Measurements from ENCODE around the gene PTCH1.

The PTCH1 gene

DNA sequence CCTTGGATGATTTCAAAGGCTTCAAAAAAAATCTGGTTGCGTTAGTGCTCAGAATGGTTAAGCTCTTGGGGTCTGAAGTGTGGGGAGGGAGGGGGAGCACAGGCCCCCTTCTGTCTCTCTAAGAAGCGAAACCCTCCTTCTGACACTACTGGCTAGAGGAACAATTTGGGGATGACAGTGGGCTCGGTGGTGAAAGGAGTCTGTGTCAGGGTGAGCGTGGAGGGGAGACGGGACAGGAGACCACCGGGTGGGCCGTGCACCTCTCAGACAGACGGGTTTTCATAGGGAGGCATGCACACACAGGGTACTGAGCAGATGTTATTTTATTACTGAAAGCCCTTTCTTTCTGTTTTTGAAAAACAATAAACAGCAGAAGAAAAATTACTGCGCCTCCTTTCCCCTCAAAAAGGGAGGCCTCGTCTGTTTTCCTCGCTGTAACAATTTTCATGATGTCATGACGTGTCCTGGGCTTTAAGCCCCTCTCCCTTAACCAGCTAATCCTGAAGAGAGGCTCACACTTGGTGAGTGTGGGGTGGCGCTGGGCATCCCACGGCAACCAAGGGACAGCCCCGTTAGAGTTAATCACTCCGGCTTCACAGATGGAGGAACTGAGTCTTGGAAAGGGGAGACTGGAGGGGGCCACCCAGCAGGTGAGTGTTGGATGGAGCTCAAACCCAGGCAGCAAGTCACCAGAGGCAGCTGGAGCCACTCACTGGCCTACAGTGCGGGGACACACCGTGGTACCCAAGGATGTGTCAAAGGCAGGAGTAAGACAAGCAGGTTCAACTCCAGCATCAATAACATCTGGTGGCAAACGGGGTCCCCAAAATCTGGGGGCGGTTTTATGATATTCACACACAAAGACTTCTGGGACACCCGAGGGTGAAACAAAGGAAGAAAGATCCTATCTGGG lies 53.4 kb downstream of the PTCH1 start:
- DNase-seq (ENCODE audit: low read depth in 3 of 3) = no peak

- DNase-seq (ENCODE audit: low read depth in 3 of 3) = peak; percentile 45 to 77 (median 53)
Measured at GRCh38 chr9:95462249-95463147, 54.3 kb downstream of the PTCH1 start.

GRCh38 chr9:95461448-95462248 lies 55.1 kb downstream of the PTCH1 start:
- no peak for DNase-seq (ENCODE audit: low read depth in 3 of 3)

DNA sequence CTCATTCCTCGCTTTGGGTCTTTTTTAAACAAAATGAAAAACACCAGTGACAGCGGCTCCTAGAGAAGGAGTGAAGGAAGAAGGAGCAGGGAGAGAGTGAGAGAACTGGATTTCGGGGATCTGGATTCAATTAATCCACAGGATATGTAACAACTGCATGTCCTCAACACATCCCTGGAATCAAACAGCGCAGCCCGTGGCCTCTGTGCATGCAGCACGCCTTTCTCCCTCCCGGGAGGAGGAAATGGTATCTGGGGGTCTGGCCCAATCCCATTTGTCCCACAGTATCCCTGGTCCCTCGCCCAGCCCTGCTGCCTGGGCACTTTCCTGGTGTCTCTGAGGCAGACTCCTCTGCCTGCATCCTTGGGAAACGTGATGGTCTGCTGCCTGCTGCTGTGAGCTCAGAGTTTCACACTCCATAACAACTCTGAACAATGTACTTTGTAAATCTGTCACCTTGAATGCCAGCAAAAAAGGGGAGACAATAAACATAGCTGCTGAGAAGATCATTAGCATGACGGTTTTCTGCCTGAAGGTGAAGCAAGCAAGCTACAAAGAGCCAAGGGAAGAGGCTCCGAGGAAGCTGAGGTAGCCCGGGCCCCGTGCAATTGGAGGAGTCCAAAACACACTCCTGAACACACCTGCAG lies 56.1 kb downstream of the PTCH1 start:
- no peak for DNase-seq (ENCODE audit: low read depth in 3 of 3)

DNA sequence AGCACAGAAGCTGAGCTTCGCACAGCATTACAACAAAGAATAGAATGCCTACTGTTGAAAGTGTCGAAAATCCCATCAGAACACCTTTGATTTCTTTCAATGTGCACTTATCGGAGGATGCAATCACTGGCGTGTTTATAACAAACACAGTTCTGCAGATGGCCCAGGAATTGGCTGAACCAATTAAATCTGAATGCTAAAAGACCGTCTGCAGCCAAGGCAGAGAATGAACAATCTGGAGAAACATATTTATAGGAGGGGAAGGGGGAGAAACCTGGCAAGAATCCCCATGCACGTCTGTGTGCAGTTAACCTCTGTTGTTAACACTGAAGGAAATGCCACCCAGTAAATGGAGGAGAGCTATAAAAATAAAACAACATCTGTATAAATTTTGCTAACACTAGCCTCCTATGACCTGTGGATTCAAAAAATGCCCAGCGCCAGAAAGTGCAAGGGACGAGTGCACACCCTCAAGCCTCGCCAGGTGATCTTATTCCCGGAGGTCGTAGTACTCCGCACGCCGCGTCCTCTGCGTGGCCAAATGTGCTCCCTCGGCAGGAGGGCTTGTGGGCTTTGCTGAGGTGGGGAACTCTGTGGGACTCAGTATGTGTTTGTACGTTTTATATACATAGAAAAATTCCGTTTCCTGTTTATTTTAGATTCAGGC lies 56.8 kb downstream of the PTCH1 start:
- DNase-seq (ENCODE audit: low read depth in 3 of 3) = no peak

GRCh38 chr9:95459178-95459577 lies 57.6 kb downstream of the PTCH1 start:
- no peak for DNase-seq (ENCODE audit: low read depth in 3 of 3)

- DNase-seq (ENCODE audit: low read depth in 3 of 3) = no peak
Measured at GRCh38 chr9:95458666-95459065, 58.1 kb downstream of the PTCH1 start.

DNA sequence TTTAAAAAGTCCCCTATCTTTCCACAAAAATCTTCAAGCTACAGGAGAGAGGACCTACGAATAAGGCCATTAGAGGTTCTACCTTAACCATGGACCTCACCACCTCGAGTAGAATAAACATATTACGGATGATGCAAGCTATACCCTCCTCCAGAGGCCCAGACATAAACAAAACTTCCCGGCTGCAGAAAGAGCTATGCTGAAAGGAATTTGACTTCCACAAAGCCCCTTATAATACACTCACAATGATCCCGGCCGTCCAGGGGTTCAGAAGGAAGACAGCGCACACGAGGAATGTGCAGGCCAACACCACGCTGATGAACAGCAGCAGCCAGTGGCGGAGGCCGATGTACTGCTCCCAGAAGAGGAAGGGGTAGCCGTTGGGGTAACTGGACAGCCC lies 59.0 kb downstream of the PTCH1 start:
- DNase-seq (ENCODE audit: low read depth in 3 of 3) = no peak

DNA sequence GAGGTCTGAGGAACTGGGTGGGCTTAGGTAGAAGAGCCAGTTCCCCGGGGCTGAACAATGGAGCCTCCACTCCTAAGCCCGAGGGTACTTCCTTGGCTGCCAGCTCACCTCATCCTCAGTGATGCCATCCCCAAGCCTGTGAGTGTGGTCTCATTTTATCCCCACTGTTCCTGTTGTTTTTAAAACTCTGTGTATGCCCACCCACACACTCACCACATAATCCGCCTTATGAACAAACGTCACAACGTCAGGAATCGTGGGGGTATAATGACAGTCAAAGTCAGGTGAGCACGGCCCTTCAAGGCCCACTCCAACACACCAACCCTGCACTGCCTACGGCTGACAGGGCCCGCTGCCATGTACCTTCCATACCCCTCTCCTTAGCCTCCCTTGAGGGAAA lies 61.1 kb downstream of the PTCH1 start:
- DNase-seq (ENCODE audit: low read depth in 3 of 3) = no peak

- no peak for DNase-seq (ENCODE audit: low read depth in 3 of 3)
Measured at GRCh38 chr9:95452176-95452575, 64.6 kb downstream of the PTCH1 start.

- no peak for DNase-seq (ENCODE audit: low read depth in 3 of 3)
Measured at GRCh38 chr9:95451065-95451426, 65.7 kb downstream of the PTCH1 start.

- DNase-seq (ENCODE audit: low read depth in 3 of 3) = no peak
Measured at GRCh38 chr9:95450171-95451064, 66.4 kb downstream of the PTCH1 start.

DNA sequence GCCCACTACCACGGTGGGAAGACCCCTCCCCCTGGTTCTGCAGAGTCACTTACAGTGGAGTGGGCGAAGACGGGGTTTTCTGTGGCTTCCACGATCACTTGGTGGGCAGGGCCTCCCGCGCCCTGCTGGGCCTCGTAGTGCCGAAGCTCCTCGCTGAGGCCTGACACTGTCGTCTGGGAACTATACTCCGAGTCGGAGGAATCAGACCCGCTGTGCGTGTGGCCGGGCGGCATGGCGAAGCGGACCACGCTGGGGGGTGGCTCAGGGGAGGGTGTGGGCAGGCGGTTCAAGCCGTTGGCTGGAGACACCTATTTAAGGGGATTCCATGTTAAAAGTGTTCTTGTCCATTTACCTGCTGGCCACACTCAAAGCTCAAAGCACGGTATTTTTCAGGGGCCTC lies 67.8 kb downstream of the PTCH1 start:
- DNase-seq (ENCODE audit: low read depth in 3 of 3) = no peak

DNA sequence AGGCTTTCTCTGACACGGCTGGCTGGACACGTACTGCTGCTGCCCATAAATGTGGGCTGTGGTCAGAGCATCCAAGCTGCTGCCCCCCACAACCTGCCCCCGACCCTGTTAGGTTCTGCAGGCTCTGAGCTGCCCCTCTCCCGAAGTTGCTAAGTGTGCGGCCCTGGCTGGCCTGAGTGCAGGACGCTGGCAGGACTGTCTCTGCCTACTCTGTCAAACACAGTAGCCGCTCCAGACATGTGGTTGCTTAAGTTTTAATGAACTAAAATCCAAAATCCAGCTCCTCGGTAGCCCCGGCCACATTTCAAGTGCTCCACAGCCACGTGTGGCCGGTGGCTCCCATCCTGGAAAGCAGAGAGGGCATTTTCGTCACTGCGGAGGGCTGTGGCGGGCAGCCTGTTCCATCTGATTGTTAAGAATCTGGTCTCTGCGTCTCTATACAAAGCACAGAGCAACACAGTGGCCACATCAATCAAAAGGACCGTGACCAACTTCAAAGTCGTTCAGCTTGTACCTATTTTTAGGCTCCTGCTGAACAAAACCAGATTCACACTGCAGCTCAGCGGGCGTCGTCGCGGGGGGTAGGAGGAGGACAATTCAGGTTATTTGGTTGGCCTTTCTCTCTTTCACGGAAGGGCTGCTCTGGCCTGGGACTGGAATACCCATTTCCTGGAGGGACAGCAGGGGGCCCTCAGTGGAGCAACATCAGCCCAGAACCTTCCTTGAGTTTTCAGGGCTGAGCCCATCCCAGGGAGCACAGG lies 68.9 kb downstream of the PTCH1 start:
- DNase-seq (ENCODE audit: low read depth in 3 of 3) = no peak

DNA sequence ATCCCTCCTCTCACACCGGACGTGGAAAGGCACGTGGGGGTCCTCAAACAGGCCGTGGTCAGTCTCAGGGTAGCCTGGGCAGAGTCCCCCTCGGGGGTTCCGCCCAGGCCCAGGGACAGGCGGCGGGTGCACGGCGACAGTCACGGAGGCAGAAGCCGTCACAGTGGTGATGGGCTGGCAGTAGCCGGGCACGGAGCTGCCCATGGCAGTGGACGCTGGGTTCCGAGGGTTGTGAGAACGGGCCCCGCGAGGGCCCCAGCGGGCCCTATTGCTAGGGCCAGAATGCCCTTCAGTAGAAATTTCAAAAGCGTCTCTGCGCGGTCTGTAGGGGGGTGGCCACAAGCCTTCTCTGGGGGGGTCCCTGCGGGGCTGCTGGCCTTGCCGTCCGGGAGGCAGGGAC lies 69.8 kb downstream of the PTCH1 start:
- DNase-seq (ENCODE audit: low read depth in 3 of 3) = no peak

GRCh38 chr9:95446259-95446658 lies 70.5 kb downstream of the PTCH1 start:
- DNase-seq (ENCODE audit: low read depth in 3 of 3) = no peak

- no peak for DNase-seq (ENCODE audit: low read depth in 3 of 3)
Measured at GRCh38 chr9:95444160-95444559, 72.6 kb downstream of the PTCH1 start.

- DNase-seq (ENCODE audit: low read depth in 3 of 3) = no peak
Measured at GRCh38 chr9:95443301-95443700, 73.5 kb downstream of the PTCH1 start.

GRCh38 chr9:95441081-95441480 lies 75.7 kb downstream of the PTCH1 start:
- DNase-seq (ENCODE audit: low read depth in 3 of 3) = no peak

Data from stimulated activated CD4-positive, alpha-beta T cell treated with anti-CD3 and anti-CD28 coated beads, TNF-alpha, amount 100 ng/mL, for 24 hours (primary cell).